HS-5 (cell line): ENCODE data around the gene PMVK.

Experiments
- DNase-seq: peaks from one replicate; pipeline ENCODE4 v3.0.0-alpha.2; 2012; ENCODE audit warnings: low read depth

The PMVK gene

GRCh38 chr1:154945962-154946850, 9.7 kb upstream of the PMVK start:
- DNase-seq, result no peak

- no peak for DNase-seq
These were observed 8.8 kb upstream of the PMVK start for GRCh38 chr1:154945160-154945961.

- no peak for DNase-seq
These were observed 8.1 kb upstream of the PMVK start for GRCh38 chr1:154944401-154945159.

- DNase-seq, result no peak
These were observed 7.3 kb upstream of the PMVK start for GRCh38 chr1:154943649-154944400.

GRCh38 chr1:154941333-154942013, 5.0 kb upstream of the PMVK start:
- no peak for DNase-seq

- no peak for DNase-seq
These were observed 4.2 kb upstream of the PMVK start for GRCh38 chr1:154940651-154941194.

GRCh38 chr1:154940213-154940560, 3.7 kb upstream of the PMVK start:
- DNase-seq, result no peak

- no peak for DNase-seq
These were observed 2.3 kb upstream of the PMVK start for GRCh38 chr1:154938604-154939399.

- no peak for DNase-seq
These were observed 1.5 kb upstream of the PMVK start for GRCh38 chr1:154937988-154938386.

GRCh38 chr1:154937085-154937987, 817 bp upstream of the PMVK start:
- peak; percentile 90 for DNase-seq

GRCh38 chr1:154935749-154936554, 567 bp downstream of the PMVK start:
- no peak for DNase-seq

GRCh38 chr1:154934358-154934948, 2.1 kb downstream of the PMVK start:
- no peak for DNase-seq

GRCh38 chr1:154931940-154932487, 4.5 kb downstream of the PMVK start:
- no peak for DNase-seq

GRCh38 chr1:154926201-154926600, 10.3 kb downstream of the PMVK start:
- no peak for DNase-seq

GRCh38 chr1:154925335-154926170, 11.0 kb downstream of the PMVK start:
- DNase-seq, result no peak

GRCh38 chr1:154923695-154924094, 12.8 kb downstream of the PMVK start:
- no peak for DNase-seq
